Thyroid gland (tissue), 4 donors: ENCODE data around the gene EDNRB.

Experiments used
- POLR2A ChIP-seq, 2 donors: fragments of 450-650 bp; IDR thresholded peaks; one replicate each; pipeline ENCODE4 v1.6.1; 2017; ENCODE audit warnings: antibody characterized with exemption in 2 of 2, mild to moderate bottlenecking in 2 of 2, moderate library complexity in 1 of 2
- TF ChIP-seq, protein P1 (sequence below), 6 experiments: fragments of 200-600 bp in 3 of 6; fragments of 450-650 bp in 3 of 6; sonication (generic) in 3 of 6; IDR thresholded peaks; one replicate each; pipeline ENCODE4 v1.5.1; 2016 to 2019; ENCODE audit warnings: antibody characterized with exemption in 6 of 6, mild to moderate bottlenecking in 2 of 6, inconsistent platforms in 1 of 6, moderate library complexity in 1 of 6

GRCh38 chr13:77859450-77859849, 59.2 kb downstream of the EDNRB start:
- no peak for TF ChIP-seq POLR2A (IDR thresholded peaks at IDR 0.05)
- TF ChIP-seq, protein P1, sequence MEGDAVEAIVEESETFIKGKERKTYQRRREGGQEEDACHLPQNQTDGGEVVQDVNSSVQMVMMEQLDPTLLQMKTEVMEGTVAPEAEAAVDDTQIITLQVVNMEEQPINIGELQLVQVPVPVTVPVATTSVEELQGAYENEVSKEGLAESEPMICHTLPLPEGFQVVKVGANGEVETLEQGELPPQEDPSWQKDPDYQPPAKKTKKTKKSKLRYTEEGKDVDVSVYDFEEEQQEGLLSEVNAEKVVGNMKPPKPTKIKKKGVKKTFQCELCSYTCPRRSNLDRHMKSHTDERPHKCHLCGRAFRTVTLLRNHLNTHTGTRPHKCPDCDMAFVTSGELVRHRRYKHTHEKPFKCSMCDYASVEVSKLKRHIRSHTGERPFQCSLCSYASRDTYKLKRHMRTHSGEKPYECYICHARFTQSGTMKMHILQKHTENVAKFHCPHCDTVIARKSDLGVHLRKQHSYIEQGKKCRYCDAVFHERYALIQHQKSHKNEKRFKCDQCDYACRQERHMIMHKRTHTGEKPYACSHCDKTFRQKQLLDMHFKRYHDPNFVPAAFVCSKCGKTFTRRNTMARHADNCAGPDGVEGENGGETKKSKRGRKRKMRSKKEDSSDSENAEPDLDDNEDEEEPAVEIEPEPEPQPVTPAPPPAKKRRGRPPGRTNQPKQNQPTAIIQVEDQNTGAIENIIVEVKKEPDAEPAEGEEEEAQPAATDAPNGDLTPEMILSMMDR (IDR thresholded peaks at IDR 0.05), result no peak
